Lower lobe of right lung (tissue), 2 donors: ENCODE results near the gene SEPTIN3. TPM values are rescaled to one million over a fixed set of nuclear protein-coding genes. Genes with fewer than 3 reads are reported as not detected.
A peak's percentile ranks its signal among the peaks of the same experiment; 100 is the strongest.
"Not testable (repeated sequence)": the region's sequence is repeated elsewhere in the genome, so short reads cannot be mapped to it uniquely, and the experiment has no call there.

Source experiments
- ATAC-seq, 2 donors: fragments of 200-7000 bp; cut with Tn5 transposase; one replicate each; pipeline ENCODE4 v1.9.1; 2020 to 2022; ENCODE audit warnings: mild to moderate bottlenecking in 2 of 2, moderate library complexity in 2 of 2
- DNase-seq: peaks from one replicate; pipeline ENCODE4 v3.0.0-alpha.2; 2020
- H3K27ac ChIP-seq: fragments of 200-600 bp; one replicate; pipeline ENCODE4 v1.8.0; 2022
- H3K27me3 ChIP-seq: fragments of 200-600 bp; one replicate; pipeline ENCODE4 v1.8.0; 2022; ENCODE audit warnings: low read depth
- H3K36me3 ChIP-seq: fragments of 200-600 bp; one replicate; pipeline ENCODE4 v1.8.0; 2022; ENCODE audit warnings: mild to moderate bottlenecking
- H3K4me1 ChIP-seq: fragments of 200-600 bp; one replicate; pipeline ENCODE4 v1.8.0; 2022
- H3K4me3 ChIP-seq: fragments of 200-600 bp; one replicate; pipeline ENCODE4 v1.8.0; 2022; ENCODE audit warnings: mild to moderate bottlenecking
- H3K9me3 ChIP-seq: fragments of 200-600 bp; one replicate; pipeline ENCODE4 v1.8.0; 2022
- CTCF ChIP-seq: fragments of 200-600 bp; IDR thresholded peaks from one replicate; pipeline ENCODE4 v1.8.0; 2022; ENCODE audit warnings: antibody characterized with exemption, mild to moderate bottlenecking
- intact Hi-C: fragments of 100-400 bp; cut with DNase I; formaldehyde crosslinking; loops from one replicate; pipeline ENCODE4 v1.11.0; 2022
- total RNA-seq: library from RNA; stranded (reverse); fragmentation: NEBNext Ultra II Directional; extraction: Animal tissue kit (Norgen Biotek cat#: 25700); gene quantifications from one replicate; pipeline ENCODE4 v1.2.1, GENCODE V29; 2021
- donor health status: DM: no; HTN: yes; CAD: no; lungs with severe emphysema.

The SEPTIN3 gene
- total RNA-seq, 1 donor from 2014 or later: 2.5 TPM

DNA sequence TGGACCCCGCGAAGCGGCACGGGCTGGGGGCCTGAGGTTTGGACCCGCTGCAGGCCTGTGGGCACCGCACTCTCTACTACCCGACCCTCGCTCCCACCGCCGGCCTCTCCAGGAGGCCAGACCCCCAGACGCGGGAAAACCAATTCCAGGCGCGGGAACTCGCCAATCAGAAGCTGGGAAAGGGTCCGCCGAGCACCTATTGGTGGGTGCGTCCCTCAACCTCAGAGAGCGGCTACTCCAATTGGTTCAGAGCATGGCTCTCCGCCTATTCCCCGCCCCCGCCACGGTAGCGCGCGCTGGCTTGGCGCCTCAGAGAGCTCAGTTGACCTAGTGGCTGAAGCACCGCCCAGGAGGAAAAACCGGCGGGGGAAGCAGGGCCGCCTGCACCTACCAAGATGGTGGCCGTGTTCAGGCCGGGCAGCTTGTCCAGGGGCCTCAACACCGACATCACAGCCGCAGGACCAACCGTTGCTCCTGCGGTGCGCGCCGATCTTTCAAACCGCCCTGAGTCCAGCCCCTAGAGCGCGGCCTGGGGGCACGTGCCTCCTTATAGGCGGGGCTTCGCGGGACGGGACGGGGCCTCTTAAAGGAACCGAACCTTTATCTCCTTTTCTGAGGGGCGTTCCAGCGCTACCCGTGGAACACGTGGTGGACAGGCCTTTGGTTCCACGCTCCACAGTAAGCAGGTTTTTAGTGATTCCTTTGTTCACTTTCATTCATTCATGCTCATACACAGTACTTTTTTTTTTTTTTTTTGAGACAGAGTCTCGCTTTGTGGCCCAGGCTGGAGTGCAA lies 22.4 kb upstream of the SEPTIN3 start, which contains the start of gene CENPM:
Gene CENPM, minus strand, starts transcription at position 524 of the 795 bp plus-strand sequence. Its CDS starts 76 bp downstream, at position 448.
- intact Hi-C loops: no loop called here
- peaks cover 17% of the 10 kb centered on the region for H3K4me1 ChIP-seq
- peak within 1 kb of the TSS; percentile 56 for H3K27ac ChIP-seq
- no peaks in the 10 kb centered on the region for H3K36me3 ChIP-seq
- no peaks in the 10 kb centered on the region for H3K27me3 ChIP-seq
- H3K4me3 ChIP-seq: peak within 1 kb of the TSS; percentile 94
- ATAC-seq (peak; percentile 97 to 99), DNase-seq (peak; percentile 93)
- TF ChIP-seq CTCF: no peak
- no peaks in the 10 kb centered on the region for H3K9me3 ChIP-seq

- no peaks in the 10 kb centered on the region for H3K9me3 ChIP-seq
- H3K4me1 ChIP-seq: peaks cover 17% of the 10 kb centered on the region
- intact Hi-C loops: no loop called here
- H3K4me3 ChIP-seq: peak overlapping the region; percentile 94
- ATAC-seq (no peak), DNase-seq (no peak)
- TF ChIP-seq CTCF: no peak
- H3K27me3 ChIP-seq: no peaks in the 10 kb centered on the region
- no peak overlapping the region for H3K27ac ChIP-seq
- H3K36me3 ChIP-seq: no peaks in the 10 kb centered on the region
Measured at GRCh38 chr22:41947424-41948080, 21.7 kb upstream of the SEPTIN3 start.

- no peak overlapping the region for H3K4me3 ChIP-seq
- DNase-seq: no peak
- no peak for ATAC-seq
- H3K27ac ChIP-seq: no peak overlapping the region
- intact Hi-C loops: no loop called here
- TF ChIP-seq CTCF: no peak
- no peaks in the 10 kb centered on the region for H3K36me3 ChIP-seq
- H3K4me1 ChIP-seq: peaks cover 17% of the 10 kb centered on the region
- H3K27me3 ChIP-seq: no peaks in the 10 kb centered on the region
- H3K9me3 ChIP-seq: no peaks in the 10 kb centered on the region
Measured at GRCh38 chr22:41948142-41948541, 21.1 kb upstream of the SEPTIN3 start.

GRCh38 chr22:41948928-41949296 lies 20.3 kb upstream of the SEPTIN3 start:
- H3K27ac ChIP-seq, H3K4me3 ChIP-seq, H3K36me3 ChIP-seq, H3K27me3 ChIP-seq, DNase-seq, intact Hi-C loops, H3K9me3 ChIP-seq, ATAC-seq: not testable (repeated sequence)
- H3K4me1 ChIP-seq: peaks cover 17% of the 10 kb centered on the region

DNA sequence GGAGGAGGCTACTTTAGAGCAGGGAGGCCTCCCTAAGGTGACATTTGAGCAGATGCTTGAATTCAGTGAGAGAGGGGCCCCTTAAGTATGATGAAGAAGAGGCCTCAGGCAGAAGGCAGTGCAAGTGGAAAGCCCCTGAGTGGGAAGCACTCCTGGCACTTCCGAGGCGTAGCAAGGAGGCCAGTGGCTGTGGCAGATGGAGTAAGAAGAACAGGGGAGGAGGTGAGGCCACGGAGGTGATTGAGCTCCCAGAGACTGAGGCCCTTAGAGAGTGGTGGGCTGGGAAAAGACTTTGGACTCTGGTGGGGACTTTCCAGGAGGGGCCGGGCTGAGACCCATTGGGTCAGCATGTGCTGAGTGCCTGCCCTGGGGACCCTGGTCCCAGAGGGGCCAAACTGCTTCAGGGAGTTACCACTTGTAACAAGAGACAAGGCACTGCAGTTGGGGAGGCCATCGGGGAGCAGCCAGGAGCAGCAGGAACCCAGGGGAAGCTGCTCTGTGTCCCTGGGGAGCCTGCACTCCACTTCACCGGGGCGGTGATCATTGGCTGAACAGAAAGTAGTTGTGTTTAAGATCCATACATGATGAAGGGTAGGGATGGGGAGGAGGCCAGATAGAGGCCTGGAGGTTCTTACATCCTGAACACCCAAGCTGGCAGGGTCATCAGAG lies 19.8 kb upstream of the SEPTIN3 start:
- Histone ChIP-seq H3K4me3 (no peak overlapping the region), H3K36me3 (no peaks in the 10 kb centered on the region), H3K4me1 (peaks cover 17% of the 10 kb centered on the region), H3K27me3 (no peaks in the 10 kb centered on the region), H3K27ac (no peak overlapping the region), H3K9me3 (no peaks in the 10 kb centered on the region)
- TF ChIP-seq CTCF: no peak
- no peak for DNase-seq
- no peak for ATAC-seq
- intact Hi-C loops: no loop called here
